GM21423 (cell line): Measurements from ENCODE around the gene KCTD6.

ENCODE experiments used
- ATAC-seq: cut with Tn5 transposase; IDR thresholded peaks from one replicate; pipeline ENCODE4 v1.9.1; 2021; ENCODE audit warnings: mild to moderate bottlenecking, moderate library complexity; ENCODE audit not compliant: unreplicated experiment

The KCTD6 gene

GRCh38 chr3:58491506-58492402 is at the start of gene KCTD6:
KCTD6 (plus strand) TSS chr3:58492096; CDS start chr3:58498756, 6,660 bp downstream.
- peak; percentile 93 for ATAC-seq

GRCh38 chr3:58452176-58452575 is 39.7 kb upstream of the KCTD6 start:
- ATAC-seq, result no peak

- ATAC-seq, result no peak
Measured at GRCh38 chr3:58459160-58459559, 32.7 kb upstream of the KCTD6 start.

- no peak for ATAC-seq
Measured at GRCh38 chr3:58462829-58463180, 29.1 kb upstream of the KCTD6 start.

GRCh38 chr3:58463181-58463941 is 28.5 kb upstream of the KCTD6 start:
- ATAC-seq, result peak; percentile 92

GRCh38 chr3:58463942-58464271 is 28.0 kb upstream of the KCTD6 start:
- ATAC-seq, result no peak

GRCh38 chr3:58464866-58465265 is 27.0 kb upstream of the KCTD6 start:
- no peak for ATAC-seq

- ATAC-seq, result no peak
Measured at GRCh38 chr3:58466899-58467563, 24.9 kb upstream of the KCTD6 start.

- ATAC-seq, result no peak
Measured at GRCh38 chr3:58469096-58469495, 22.8 kb upstream of the KCTD6 start.

- ATAC-seq, result no peak
Measured at GRCh38 chr3:58470363-58471024, 21.4 kb upstream of the KCTD6 start.

GRCh38 chr3:58471025-58471887 is 20.6 kb upstream of the KCTD6 start:
- peak; percentile 47 for ATAC-seq

GRCh38 chr3:58473275-58473674 is 18.6 kb upstream of the KCTD6 start:
- ATAC-seq, result no peak

GRCh38 chr3:58474348-58474911 is 17.5 kb upstream of the KCTD6 start:
- no peak for ATAC-seq

- no peak for ATAC-seq
Measured at GRCh38 chr3:58474967-58475578, 16.8 kb upstream of the KCTD6 start.

- ATAC-seq, result no peak
Measured at GRCh38 chr3:58478781-58479180, 13.1 kb upstream of the KCTD6 start.

GRCh38 chr3:58480309-58480708 is 11.6 kb upstream of the KCTD6 start:
- ATAC-seq, result no peak

GRCh38 chr3:58482917-58483636 is 8.8 kb upstream of the KCTD6 start:
- ATAC-seq, result no peak

- no peak for ATAC-seq
Measured at GRCh38 chr3:58484045-58484721, 7.7 kb upstream of the KCTD6 start.
